GM23338 (cell line): ENCODE data around the gene NDUFAF5. TPM values are rescaled to one million over a fixed set of nuclear protein-coding genes. Genes with fewer than 3 reads are reported as not detected.

ENCODE experiments used
- ATAC-seq: fragments of 200-7000 bp; cut with Tn5 transposase; 3 replicates; pipeline ENCODE4 v1.9.1; 2020
- DNase-seq: peaks from one replicate; pipeline ENCODE4 v3.0.0-alpha.2; 2015; ENCODE audit warnings: low spot score
- H2AFZ ChIP-seq: fragments of 200-600 bp; sonication (generic); 2 replicates; pipeline ENCODE4 v1.8.0; 2016; ENCODE audit warnings: antibody characterized with exemption, mild to moderate bottlenecking, moderate library complexity
- H3F3A ChIP-seq: fragments of 200-600 bp; sonication (generic); replicated peaks from 2 replicates; pipeline ENCODE4 v1.8.0; 2017; ENCODE audit warnings: antibody characterized with exemption, mixed run types, low read depth
- H3K27ac ChIP-seq: fragments of 200-600 bp; sonication (generic); 2 replicates; pipeline ENCODE4 v1.6.1; 2016; ENCODE audit warnings: low read depth
- H3K27me3 ChIP-seq: fragments of 200-600 bp; sonication (generic); 2 replicates; pipeline ENCODE4 v1.8.0; 2016; ENCODE audit warnings: mild to moderate bottlenecking, mixed run types, moderate library complexity; ENCODE audit not compliant: insufficient read depth
- H3K36me3 ChIP-seq: fragments of 200-600 bp; sonication (generic); 2 replicates; pipeline ENCODE4 v1.8.0; 2016; ENCODE audit warnings: mild to moderate bottlenecking; ENCODE audit not compliant: insufficient read depth
- H3K4me1 ChIP-seq: fragments of 200-600 bp; sonication (generic); 2 replicates; pipeline ENCODE4 v1.8.0; 2016; ENCODE audit warnings: mild to moderate bottlenecking, moderate library complexity; ENCODE audit not compliant: insufficient read depth
- H3K4me2 ChIP-seq: fragments of 200-600 bp; sonication (generic); 2 replicates; pipeline ENCODE4 v1.7.1; 2017; ENCODE audit warnings: mixed run types
- H3K4me3 ChIP-seq: fragments of 200-600 bp; sonication (generic); 2 replicates; pipeline ENCODE4 v1.6.1; 2016; ENCODE audit warnings: mixed run types
- H3K79me2 ChIP-seq: fragments of 200-600 bp; sonication (generic); replicated peaks from 2 replicates; pipeline ENCODE4 v1.8.0; 2017; ENCODE audit warnings: mild to moderate bottlenecking; ENCODE audit not compliant: insufficient read depth
- H3K9me2 ChIP-seq: fragments of 200-600 bp; sonication (generic); 2 replicates; pipeline ENCODE4 v1.8.0; 2017; ENCODE audit not compliant: insufficient read depth
- H4K20me1 ChIP-seq: fragments of 200-600 bp; sonication (generic); replicated peaks from 2 replicates; pipeline ENCODE4 v1.8.0; 2017; ENCODE audit warnings: mild to moderate bottlenecking; ENCODE audit not compliant: insufficient read depth
- H3K27ac Mint-ChIP-seq: 2 replicates; pipeline ENCODE4 v1.8.0; 2020; ENCODE audit warnings: inconsistent platforms, mild to moderate bottlenecking, moderate library complexity, mixed read lengths
- H3K27me3 Mint-ChIP-seq: 3 replicates; pipeline ENCODE4 v1.8.0; 2022; ENCODE audit warnings: low read depth, mild to moderate bottlenecking, moderate library complexity, mixed read lengths, inconsistent platforms; ENCODE audit not compliant: insufficient read depth, poor library complexity
- H3K36me3 Mint-ChIP-seq: 3 replicates; pipeline ENCODE4 v1.8.0; 2021; ENCODE audit warnings: low read depth, mild to moderate bottlenecking, inconsistent platforms, moderate library complexity, mixed read lengths
- H3K4me1 Mint-ChIP-seq: 3 replicates; pipeline ENCODE4 v1.8.0; 2020; ENCODE audit warnings: mild to moderate bottlenecking, inconsistent platforms, mixed read lengths
- H3K4me3 Mint-ChIP-seq: 3 replicates; pipeline ENCODE4 v1.8.0; 2021; ENCODE audit warnings: moderate library complexity, mild to moderate bottlenecking, inconsistent platforms, mixed read lengths
- H3K9me3 Mint-ChIP-seq: 3 replicates; pipeline ENCODE4 v1.8.0; 2020; ENCODE audit warnings: moderate library complexity, mild to moderate bottlenecking, inconsistent platforms, mixed read lengths
- CTCF ChIP-seq, 2 experiments: fragments of 200-600 bp in 1 of 2; sonication (generic) in 1 of 2; conservative IDR thresholded peaks; 2 replicates each; pipeline versions ENCODE4 v1.5.1 to v1.6.1; 2016 to 2017; ENCODE audit warnings: antibody characterized with exemption in 2 of 2, low read depth in 2 of 2, mild to moderate bottlenecking in 2 of 2, moderate library complexity in 1 of 2
- ETS1 ChIP-seq: IDR thresholded peaks from 2 replicates; pipeline ENCODE4 v1.6.1; 2016; ENCODE audit warnings: antibody characterized with exemption
- EZH2 ChIP-seq: fragments of 200-600 bp; sonication (generic); IDR thresholded peaks from one replicate; pipeline ENCODE4 v1.8.0; 2017; ENCODE audit warnings: antibody characterized with exemption, mild to moderate bottlenecking, low read depth; ENCODE audit not compliant: unreplicated experiment
- EZH2phosphoT487 ChIP-seq: fragments of 200-600 bp; sonication (generic); IDR thresholded peaks from one replicate; pipeline ENCODE4 v1.8.1; 2018; ENCODE audit warnings: antibody characterized with exemption; ENCODE audit not compliant: unreplicated experiment
- JUNB ChIP-seq: IDR thresholded peaks from one replicate; pipeline ENCODE4 v1.6.1; 2016; ENCODE audit warnings: antibody characterized with exemption; ENCODE audit not compliant: unreplicated experiment
- NANOG ChIP-seq: IDR thresholded peaks from 2 replicates; pipeline ENCODE4 v1.6.1; 2016; ENCODE audit warnings: antibody characterized with exemption, borderline replicate concordance
- POLR2AphosphoS5 ChIP-seq: IDR thresholded peaks from 2 replicates; pipeline ENCODE4 v1.6.1; 2016; ENCODE audit warnings: antibody characterized with exemption, low read depth
- ZNF462 ChIP-seq: fragments of 250-450 bp; sonication (Bioruptor Pico); IDR thresholded peaks from 2 replicates; pipeline ENCODE4 v1.5.0; 2020; ENCODE audit warnings: mild to moderate bottlenecking, moderate library complexity
- polyA plus RNA-seq: library from polyadenylated mRNA; unstranded; fragments of >200 nt; fragmentation: Nextera tagmentation; extraction: Ambion mirVana; gene quantifications from 2 replicates; pipeline ENCODE4 v1.2.1, GENCODE V29; 2016
- total RNA-seq: library from RNA; depleted of rRNA; stranded (reverse); fragments of >200 nt; shearing (Covaris generic); gene quantifications from 2 replicates; pipeline ENCODE4 v1.2.3, GENCODE V29; 2014

Gene NDUFAF5
- total and polyA plus RNA-seq, 2 experiments from 2014 or later = 18.0 to 33.0 TPM

GRCh38 chr20:13858871-13859270, 74.0 kb downstream of the NDUFAF5 start:
- no peaks in the 10 kb centered on the region for H3K4me1 ChIP-seq
- Mint-ChIP-seq H3K36me3 (no peaks in the 10 kb centered on the region), H3K4me3 (no peak overlapping the region), H3K4me1 (no peaks in the 10 kb centered on the region; the same call in 1 of the 3 replicates), H3K27ac (no peak overlapping the region), H3K9me3 (no peaks in the 10 kb centered on the region), H3K27me3 (no peaks in the 10 kb centered on the region)
- H4K20me1 ChIP-seq = no peaks in the 10 kb centered on the region
- peaks cover 17% of the 10 kb centered on the region for H3K9me2 ChIP-seq
- H3K79me2 ChIP-seq = no peaks in the 10 kb centered on the region
- ATAC-seq = no peak
- H3K36me3 ChIP-seq = no peaks in the 10 kb centered on the region
- TF ChIP-seq ZNF462 (CRISPR knock-in tag) = no peak
- H3K27ac ChIP-seq = no peak overlapping the region
- H2AFZ ChIP-seq = peak overlapping the region; percentile 52; the same call in 1 of the 2 replicates
- DNase-seq = no peak
- no peaks in the 10 kb centered on the region for H3F3A ChIP-seq
- H3K4me3 ChIP-seq = no peak overlapping the region
- H3K27me3 ChIP-seq = no peaks in the 10 kb centered on the region
- no peak overlapping the region for H3K4me2 ChIP-seq

GRCh38 chr20:13862245-13862644, 77.4 kb downstream of the NDUFAF5 start:
- H3K9me2 ChIP-seq = peaks cover 20% of the 10 kb centered on the region
- TF ChIP-seq ETS1 (no peak), EZH2 (no peak), POLR2AphosphoS5 (no peak), JUNB (no peak), CTCF (conservative IDR thresholded peaks at IDR 0.05; ENCODE audit: low read depth in 2 of 2) (no peak), NANOG (no peak), EZH2phosphoT487 (no peak)

More at GRCh38 chr20:13862245-13862644, 77.4 kb downstream of the NDUFAF5 start:
- Histone ChIP-seq H3F3A (no peaks in the 10 kb centered on the region), H3K79me2 (no peaks in the 10 kb centered on the region), H3K27ac (no peak overlapping the region), H3K4me2 (no peak overlapping the region), H3K4me1 (peaks cover 9% of the 10 kb centered on the region), H4K20me1 (no peaks in the 10 kb centered on the region), H2AFZ (no peak overlapping the region), H3K36me3 (no peaks in the 10 kb centered on the region), H3K27me3 (no peaks in the 10 kb centered on the region), H3K4me3 (no peak overlapping the region)
- ATAC-seq (no peak), DNase-seq (no peak)
- no peaks in the 10 kb centered on the region for H3K36me3 Mint-ChIP-seq
- H3K4me1 Mint-ChIP-seq = peaks cover 3% of the 10 kb centered on the region
- no peaks in the 10 kb centered on the region for H3K9me3 Mint-ChIP-seq
- H3K4me3 Mint-ChIP-seq = no peak overlapping the region
- no peak overlapping the region for H3K27ac Mint-ChIP-seq
- H3K27me3 Mint-ChIP-seq = no peaks in the 10 kb centered on the region
